A673 (cell line): ENCODE data around the gene XPO4. TPM values are rescaled to one million over a fixed set of nuclear protein-coding genes. Genes with fewer than 3 reads are reported as not detected.
"Not testable (repeated sequence)": the region's sequence is repeated elsewhere in the genome, so short reads cannot be mapped to it uniquely, and the experiment has no call there.

Experiments
- BruUV-seq: library from RNA; stranded (reverse); fragments of 400-500 nt; replicated peaks from 2 replicates; lab custom pipeline; 2021; lab: Mats Ljungman, UMichigan
- CTCF ChIA-PET: fragments of 300-600 bp; sonication (Branson Sonifier 250); formaldehyde crosslinking; loops from one replicate; lab custom pipeline; 2022; ENCODE audit warnings: antibody characterized with exemption; lab: Charles Lee
- POLR2A ChIA-PET: fragments of 300-600 bp; sonication (Branson Sonifier 250); formaldehyde crosslinking; loops from one replicate; lab custom pipeline; 2022; ENCODE audit warnings: antibody characterized with exemption; ENCODE audit not compliant: low non-redundant PET; lab: Charles Lee
- DNase-seq: peaks from one replicate; pipeline ENCODE4 v3.0.0-alpha.2; 2015; ENCODE audit warnings: low spot score
- H3K27ac ChIP-seq: fragments of 200-600 bp; sonication (generic); 2 replicates; pipeline ENCODE4 v1.5.1; 2016; ENCODE audit warnings: mixed run types, low read depth, mild to moderate bottlenecking, mixed read lengths, antibody characterized with exemption, low read length; ENCODE audit not compliant: poor library complexity, severe bottlenecking
- H3K27me3 ChIP-seq: fragments of 200-600 bp; sonication (generic); replicated peaks from 2 replicates; pipeline ENCODE4 v1.6.1; 2017; ENCODE audit warnings: mixed run types, low read depth, mild to moderate bottlenecking, mixed read lengths, antibody characterized with exemption, low read length; ENCODE audit not compliant: insufficient read depth, poor library complexity
- H3K36me3 ChIP-seq: fragments of 200-600 bp; sonication (generic); 2 replicates; pipeline ENCODE4 v1.6.1; 2016; ENCODE audit warnings: mixed run types, mild to moderate bottlenecking, mixed read lengths, antibody characterized with exemption, low read length; ENCODE audit not compliant: insufficient read depth, poor library complexity, severe bottlenecking
- H3K4me1 ChIP-seq: fragments of 200-600 bp; sonication (generic); 2 replicates; pipeline ENCODE4 v1.6.1; 2017; ENCODE audit warnings: mixed run types, mild to moderate bottlenecking, mixed read lengths, antibody characterized with exemption, low read length; ENCODE audit not compliant: insufficient read depth, poor library complexity, severe bottlenecking
- H3K4me3 ChIP-seq: fragments of 200-600 bp; sonication (generic); 2 replicates; pipeline ENCODE4 v1.5.1; 2016; ENCODE audit warnings: low read depth, mixed run types, mild to moderate bottlenecking, mixed read lengths, low read length; ENCODE audit not compliant: poor library complexity, severe bottlenecking
- H3K9me3 ChIP-seq: fragments of 200-600 bp; sonication (generic); 2 replicates; pipeline ENCODE4 v1.6.1; 2016; ENCODE audit warnings: mixed run types, low read depth, mild to moderate bottlenecking, mixed read lengths, antibody characterized with exemption, low read length; ENCODE audit not compliant: poor library complexity, severe bottlenecking
- CTCF ChIP-seq: fragments of 300-800, 200-600 bp; sonication (generic); conservative IDR thresholded peaks from 2 replicates; pipeline ENCODE4 v1.5.1; 2017; ENCODE audit warnings: low read depth, mild to moderate bottlenecking, antibody characterized with exemption, low read length, moderate library complexity, mixed read lengths
- EZH2 ChIP-seq: fragments of 200-600 bp; sonication (generic); IDR thresholded peaks from 2 replicates; pipeline ENCODE4 v1.6.1; 2017; ENCODE audit warnings: borderline replicate concordance, low read depth, mild to moderate bottlenecking, mixed read lengths, antibody characterized with exemption, low read length; ENCODE audit not compliant: poor library complexity, severe bottlenecking
- intact Hi-C: fragments of 100-400 bp; cut with micrococcal nuclease; formaldehyde crosslinking; loops from one replicate; pipeline ENCODE4 v1.10.0; 2022; ENCODE audit not compliant: unreplicated experiment
- total RNA-seq: library from RNA; stranded (reverse); gene quantifications from 2 replicates; pipeline ENCODE4 v1.2.3, GENCODE V29; 2021

XPO4 gene
- total RNA-seq, 1 experiment from 2014 or later = 39.8 TPM

DNA sequence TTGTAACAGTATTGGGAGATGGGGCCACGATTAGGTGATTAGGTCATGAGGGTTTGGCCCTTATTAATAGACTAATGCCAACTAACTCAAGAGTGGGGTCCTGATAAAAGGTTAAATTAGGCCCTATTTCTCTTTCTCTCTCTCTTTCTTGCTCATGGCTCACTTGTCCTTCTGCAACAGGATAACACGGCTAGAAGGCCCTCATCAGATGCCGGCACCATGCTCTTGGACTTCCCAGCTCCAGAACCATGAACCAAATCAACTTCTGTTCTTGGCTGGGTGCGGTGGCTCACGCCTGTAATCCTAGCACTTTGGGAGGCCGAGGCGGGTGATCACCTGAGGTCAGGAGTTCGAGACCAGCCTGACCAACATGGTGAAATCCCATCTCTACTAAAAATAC is 28.1 kb downstream of the XPO4 start:
- intact Hi-C loops, DNase-seq, H3K27me3 ChIP-seq, H3K9me3 ChIP-seq, H3K36me3 ChIP-seq, POLR2A ChIA-PET, H3K4me3 ChIP-seq, H3K27ac ChIP-seq, CTCF ChIA-PET, BruUV-seq: not testable (repeated sequence)
- peaks cover 20% of the 10 kb centered on the region for H3K4me1 ChIP-seq

DNA sequence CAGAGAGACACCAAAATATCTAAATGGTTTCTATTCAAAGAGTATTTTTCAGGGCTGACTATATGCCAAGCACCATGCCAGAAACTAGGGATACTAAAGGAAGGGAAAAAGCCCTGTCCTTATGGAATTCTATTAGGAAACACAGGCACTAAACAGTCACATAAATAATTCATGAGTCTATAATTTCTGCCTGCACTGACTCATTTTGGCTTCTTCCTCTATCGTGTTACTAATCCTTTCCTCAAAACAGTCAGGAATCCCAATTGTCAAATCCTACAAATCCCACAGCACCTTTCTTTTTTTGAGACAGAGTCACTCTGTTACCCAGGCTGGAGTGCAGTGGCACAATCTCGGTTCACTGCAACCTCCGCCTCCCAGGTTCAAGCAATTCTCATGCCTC is 29.2 kb downstream of the XPO4 start:
- BruUV-seq = no TSS peak
- intact Hi-C loops = no loop called here
- DNase-seq = peak; percentile 77
- H3K36me3 ChIP-seq = no peaks in the 10 kb centered on the region
- no peak overlapping the region for H3K4me3 ChIP-seq
- TF ChIP-seq CTCF = no peak
- H3K4me1 ChIP-seq = peaks cover 20% of the 10 kb centered on the region
- H3K27ac ChIP-seq = peak overlapping the region; percentile 12
- no peaks in the 10 kb centered on the region for H3K27me3 ChIP-seq
- H3K9me3 ChIP-seq = peaks cover 5% of the 10 kb centered on the region
- POLR2A ChIA-PET = no interaction called here
- CTCF ChIA-PET = interaction anchor here (0.6 kb wide), 1 partner anchor 285 kb away, joined by 5 read pairs; no protein-coding TSS in a partner anchor

DNA sequence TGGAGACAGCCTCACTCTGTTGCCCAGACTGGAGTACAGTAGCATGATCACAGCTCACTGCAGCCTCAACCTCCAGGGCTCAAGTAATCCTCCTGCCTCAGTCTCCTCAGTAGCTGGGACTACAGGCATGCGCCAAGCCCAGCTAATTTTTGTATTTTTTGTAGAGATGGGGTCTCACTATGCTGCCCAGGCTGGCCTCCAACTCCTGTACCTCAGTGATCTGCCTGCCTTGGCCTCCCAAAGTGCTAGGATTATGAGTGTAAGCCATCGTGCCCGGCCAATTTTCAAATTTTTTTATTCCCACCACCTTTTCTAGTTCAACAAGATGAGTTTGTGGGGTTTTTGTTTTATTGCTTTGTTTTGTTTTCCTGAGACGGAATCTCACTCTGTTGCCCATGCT is 31.7 kb downstream of the XPO4 start:
- ChIA-PET POLR2A (no interaction called here), CTCF (no interaction called here)
- no TSS peak for BruUV-seq
- DNase-seq = no peak
- Histone ChIP-seq H3K36me3 (no peaks in the 10 kb centered on the region), H3K4me3 (no peak overlapping the region), H3K27me3 (no peaks in the 10 kb centered on the region), H3K9me3 (no peaks in the 10 kb centered on the region), H3K27ac (no peak overlapping the region), H3K4me1 (peaks cover 30% of the 10 kb centered on the region)
- intact Hi-C loops = no loop called here
- TF ChIP-seq EZH2 (no peak), CTCF (no peak)

DNA sequence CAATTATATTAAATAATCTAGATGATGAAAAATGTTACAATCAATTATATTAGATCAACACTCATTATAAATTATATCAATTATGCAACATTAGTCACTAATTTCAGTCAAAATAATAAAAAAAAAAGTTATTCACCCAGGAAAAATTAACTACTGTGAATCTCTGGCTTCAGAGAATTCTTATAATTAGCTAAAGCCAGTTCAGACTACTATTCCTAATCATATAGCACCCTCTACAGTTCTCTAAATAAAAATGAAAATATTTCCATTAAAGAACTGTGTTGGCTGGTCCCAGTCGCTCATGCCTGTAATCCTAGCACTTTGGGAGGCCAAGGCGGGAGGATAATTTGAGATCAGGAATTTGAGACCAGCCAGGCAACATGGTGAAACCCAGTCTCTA is 33.0 kb downstream of the XPO4 start:
- Histone ChIP-seq H3K27me3 (no peaks in the 10 kb centered on the region), H3K4me3 (no peak overlapping the region), H3K9me3 (no peaks in the 10 kb centered on the region), H3K27ac (no peak overlapping the region), H3K36me3 (no peaks in the 10 kb centered on the region), H3K4me1 (peaks cover 32% of the 10 kb centered on the region)
- no TSS peak for BruUV-seq
- intact Hi-C loops = loop anchor here (1.0 kb wide), 1 partner anchor 374 kb away; no protein-coding TSS in a partner anchor
- peak; percentile 31 for DNase-seq
- no peak for TF ChIP-seq EZH2
- TF ChIP-seq CTCF = peak; percentile 53
- ChIA-PET CTCF (interaction anchor here (0.5 to 1.3 kb wide), 7 partner anchors 41 to 377 kb away, joined by 3 to 7 read pairs (median 4); no protein-coding TSS in a partner anchor), POLR2A (interaction anchor here (0.5 to 0.9 kb wide), 3 partner anchors 27 to 55 kb away, joined by 3 to 10 read pairs (median 4); no protein-coding TSS in a partner anchor)
